Spleen (tissue), 7 donors: ENCODE data around the gene TCIRG1.

Experiments
- POLR2A ChIP-seq, 3 donors: fragments of 450-650 bp; IDR thresholded peaks; one replicate each; pipeline ENCODE4 v1.5.1; 2017; ENCODE audit warnings: antibody characterized with exemption in 3 of 3, mild to moderate bottlenecking in 1 of 3
- TF ChIP-seq, protein P1 (sequence below), 11 experiments: fragments of 200-600 bp in 7 of 11; fragments of 450-650 bp in 4 of 11; sonication (generic) in 4 of 11; IDR thresholded peaks in 8 of 11; conservative IDR thresholded peaks in 3 of 11; 1 replicate in 7 of 11; 2 replicates in 4 of 11; pipeline versions ENCODE4 v1.4.0 to v1.8.0; 2016 to 2021; ENCODE audit warnings: antibody characterized with exemption in 11 of 11, inconsistent platforms in 4 of 11, mild to moderate bottlenecking in 1 of 11
- donor health status: DM: no; HTN: no; CAD: no; lungs with moderate emphysema.
- donor health status: DM: no; HTN: no; CAD: no.
- donor health status: DM: no; HTN: no; CAD: no.

DNA sequence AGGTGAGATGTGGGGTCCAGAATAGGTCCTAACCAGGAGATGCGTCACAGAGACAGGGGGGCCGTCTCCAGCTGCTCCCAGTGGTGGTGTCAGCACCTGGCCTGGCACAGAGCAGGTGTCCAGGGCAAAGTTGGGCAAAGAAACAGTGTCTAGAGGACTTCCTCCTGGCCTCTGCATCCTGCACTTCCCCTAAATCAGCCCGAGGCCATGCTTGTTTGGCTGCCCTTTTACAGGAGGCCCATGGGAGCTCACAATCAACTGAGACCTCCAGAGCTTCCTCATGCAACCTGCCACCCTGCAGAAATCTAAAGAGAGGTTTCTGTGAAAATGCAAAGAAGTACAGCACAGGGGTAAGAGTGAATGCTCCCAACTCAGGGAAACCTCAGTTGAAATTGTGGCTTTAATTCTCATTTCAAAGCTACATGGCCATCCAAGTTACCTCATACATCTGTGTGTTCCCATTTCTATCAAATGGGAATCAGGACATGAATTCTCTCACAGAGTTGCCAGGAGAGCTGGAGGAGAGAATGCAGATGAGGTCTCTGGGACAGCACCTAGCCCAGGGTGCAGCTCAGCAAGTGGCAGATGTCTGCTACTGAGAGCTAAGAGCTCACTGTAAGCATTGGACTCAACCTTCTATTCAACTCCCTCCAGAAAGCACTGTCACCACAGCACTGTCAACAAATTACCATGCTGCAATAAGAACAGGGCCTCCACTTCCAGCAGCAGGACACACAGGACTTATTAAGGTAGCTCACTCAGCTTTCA, 32.6 kb downstream of the TCIRG1 start:
- TF ChIP-seq POLR2A (IDR thresholded peaks at IDR 0.05) = no peak
- TF ChIP-seq, protein P1, sequence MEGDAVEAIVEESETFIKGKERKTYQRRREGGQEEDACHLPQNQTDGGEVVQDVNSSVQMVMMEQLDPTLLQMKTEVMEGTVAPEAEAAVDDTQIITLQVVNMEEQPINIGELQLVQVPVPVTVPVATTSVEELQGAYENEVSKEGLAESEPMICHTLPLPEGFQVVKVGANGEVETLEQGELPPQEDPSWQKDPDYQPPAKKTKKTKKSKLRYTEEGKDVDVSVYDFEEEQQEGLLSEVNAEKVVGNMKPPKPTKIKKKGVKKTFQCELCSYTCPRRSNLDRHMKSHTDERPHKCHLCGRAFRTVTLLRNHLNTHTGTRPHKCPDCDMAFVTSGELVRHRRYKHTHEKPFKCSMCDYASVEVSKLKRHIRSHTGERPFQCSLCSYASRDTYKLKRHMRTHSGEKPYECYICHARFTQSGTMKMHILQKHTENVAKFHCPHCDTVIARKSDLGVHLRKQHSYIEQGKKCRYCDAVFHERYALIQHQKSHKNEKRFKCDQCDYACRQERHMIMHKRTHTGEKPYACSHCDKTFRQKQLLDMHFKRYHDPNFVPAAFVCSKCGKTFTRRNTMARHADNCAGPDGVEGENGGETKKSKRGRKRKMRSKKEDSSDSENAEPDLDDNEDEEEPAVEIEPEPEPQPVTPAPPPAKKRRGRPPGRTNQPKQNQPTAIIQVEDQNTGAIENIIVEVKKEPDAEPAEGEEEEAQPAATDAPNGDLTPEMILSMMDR (IDR thresholded peaks at IDR 0.05 in 8 of 11, conservative IDR thresholded peaks at IDR 0.05 in 3 of 11) = no peak
